Chondrocyte (in vitro differentiated cells): ENCODE results near the gene FHIT. TPM values are rescaled to one million over a fixed set of nuclear protein-coding genes. Genes with fewer than 3 reads are reported as not detected.

Source experiments
- DNase-seq: peaks from one replicate; pipeline ENCODE4 v3.0.0; 2021; ENCODE audit warnings: mixed read lengths, low spot score
- H3K27ac Mint-ChIP-seq: one replicate; pipeline ENCODE4 v1.8.0; 2021; ENCODE audit warnings: mild to moderate bottlenecking, moderate library complexity, mixed read lengths; ENCODE audit not compliant: unreplicated experiment
- H3K27me3 Mint-ChIP-seq: 2 replicates; pipeline ENCODE4 v1.8.0; 2021; ENCODE audit warnings: low read depth, mixed read lengths
- H3K36me3 Mint-ChIP-seq: 2 replicates; pipeline ENCODE4 v1.8.0; 2021; ENCODE audit warnings: low read depth, mixed read lengths
- H3K4me1 Mint-ChIP-seq: 2 replicates; pipeline ENCODE4 v1.8.0; 2021; ENCODE audit warnings: low read depth, mild to moderate bottlenecking, mixed read lengths
- H3K4me3 Mint-ChIP-seq: one replicate; pipeline ENCODE4 v1.8.0; 2021; ENCODE audit warnings: mild to moderate bottlenecking, moderate library complexity, mixed read lengths; ENCODE audit not compliant: unreplicated experiment
- H3K9me3 Mint-ChIP-seq: 2 replicates; pipeline ENCODE4 v1.8.0; 2021; ENCODE audit warnings: low read depth, mixed read lengths
- total RNA-seq: library from RNA; stranded (reverse); gene quantifications from 3 replicates; pipeline ENCODE4 v1.2.1, GENCODE V29; 2021
- TF ChIP-seq, protein P1 (sequence below): fragments of 200-600 bp; sonication (generic); IDR thresholded peaks from 2 replicates; pipeline ENCODE4 v1.5.0; 2021; ENCODE audit warnings: antibody characterized with exemption, mild to moderate bottlenecking, moderate library complexity

Gene FHIT
- total RNA-seq, 1 donor from 2014 or later, result 3.8 TPM

GRCh38 chr3:60742606-60743145 is 508.6 kb downstream of the FHIT start:
- no peak for DNase-seq
- TF ChIP-seq, protein P1, sequence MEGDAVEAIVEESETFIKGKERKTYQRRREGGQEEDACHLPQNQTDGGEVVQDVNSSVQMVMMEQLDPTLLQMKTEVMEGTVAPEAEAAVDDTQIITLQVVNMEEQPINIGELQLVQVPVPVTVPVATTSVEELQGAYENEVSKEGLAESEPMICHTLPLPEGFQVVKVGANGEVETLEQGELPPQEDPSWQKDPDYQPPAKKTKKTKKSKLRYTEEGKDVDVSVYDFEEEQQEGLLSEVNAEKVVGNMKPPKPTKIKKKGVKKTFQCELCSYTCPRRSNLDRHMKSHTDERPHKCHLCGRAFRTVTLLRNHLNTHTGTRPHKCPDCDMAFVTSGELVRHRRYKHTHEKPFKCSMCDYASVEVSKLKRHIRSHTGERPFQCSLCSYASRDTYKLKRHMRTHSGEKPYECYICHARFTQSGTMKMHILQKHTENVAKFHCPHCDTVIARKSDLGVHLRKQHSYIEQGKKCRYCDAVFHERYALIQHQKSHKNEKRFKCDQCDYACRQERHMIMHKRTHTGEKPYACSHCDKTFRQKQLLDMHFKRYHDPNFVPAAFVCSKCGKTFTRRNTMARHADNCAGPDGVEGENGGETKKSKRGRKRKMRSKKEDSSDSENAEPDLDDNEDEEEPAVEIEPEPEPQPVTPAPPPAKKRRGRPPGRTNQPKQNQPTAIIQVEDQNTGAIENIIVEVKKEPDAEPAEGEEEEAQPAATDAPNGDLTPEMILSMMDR, result peak; percentile 85
- Mint-ChIP-seq H3K4me1 (peaks cover 31% of the 10 kb centered on the region), H3K4me3 (no peak overlapping the region), H3K9me3 (no peaks in the 10 kb centered on the region), H3K36me3 (no peaks in the 10 kb centered on the region), H3K27me3 (no peaks in the 10 kb centered on the region), H3K27ac (no peak overlapping the region)

DNA sequence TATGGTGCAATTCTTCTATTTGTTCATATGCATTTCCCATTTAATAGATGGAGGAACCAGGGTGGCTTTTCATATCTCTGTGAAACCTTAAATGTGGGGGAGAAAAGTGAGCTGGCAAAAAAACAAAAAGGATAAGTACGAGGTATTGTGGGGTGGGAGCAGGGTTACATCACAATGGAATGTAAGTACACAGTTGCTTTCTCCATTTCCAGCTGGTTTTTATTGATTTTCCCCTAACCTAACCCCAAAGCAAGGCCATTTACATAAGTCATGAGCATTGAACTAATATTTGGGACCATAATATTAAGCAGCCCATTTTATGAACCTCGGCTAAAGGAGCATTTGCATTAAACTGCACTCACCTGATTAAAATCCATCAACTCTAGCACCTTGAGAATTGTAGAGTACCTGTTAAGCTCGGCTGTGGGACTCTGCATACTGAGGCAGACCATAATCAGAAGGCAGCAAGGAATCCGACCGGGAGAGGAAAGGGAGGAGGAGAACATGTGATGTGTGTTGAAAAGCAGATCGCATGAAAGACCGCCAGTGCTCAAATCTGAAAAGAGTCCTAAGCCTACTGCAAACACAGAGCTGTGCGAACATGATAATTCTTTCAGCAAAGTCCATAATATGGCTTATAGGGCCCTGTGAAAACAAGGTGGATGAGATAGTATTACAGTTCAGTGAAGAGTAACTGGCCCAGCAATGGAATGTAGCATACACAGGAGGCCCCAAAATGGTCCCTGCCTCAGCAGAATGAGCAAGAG is 513.4 kb downstream of the FHIT start:
- peaks cover 11% of the 10 kb centered on the region for H3K4me1 Mint-ChIP-seq
- TF ChIP-seq, protein P1, result no peak
- H3K36me3 Mint-ChIP-seq, result no peaks in the 10 kb centered on the region
- H3K27ac Mint-ChIP-seq, result no peak overlapping the region
- no peak overlapping the region for H3K4me3 Mint-ChIP-seq
- no peaks in the 10 kb centered on the region for H3K9me3 Mint-ChIP-seq
- DNase-seq, result no peak
- no peaks in the 10 kb centered on the region for H3K27me3 Mint-ChIP-seq

DNA sequence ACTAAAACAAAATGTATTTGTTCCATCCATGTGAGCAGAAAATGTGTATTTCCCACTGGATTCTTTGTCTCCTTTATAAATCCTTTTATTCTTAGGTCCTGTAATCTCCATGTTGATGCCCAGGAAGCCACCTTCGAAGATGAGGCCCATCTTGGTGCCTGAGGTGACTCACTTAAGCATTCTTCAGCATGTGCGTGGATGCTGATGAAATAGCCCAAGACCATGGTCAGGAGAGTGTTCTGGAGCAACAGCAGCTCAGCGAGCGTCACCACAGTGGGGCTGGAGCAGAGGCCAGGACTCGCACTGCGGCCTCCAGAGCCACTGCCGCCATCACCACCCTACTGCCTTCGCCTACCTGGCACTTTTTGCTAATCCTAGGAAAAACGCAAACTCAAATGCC is 520.9 kb downstream of the FHIT start:
- no peak overlapping the region for H3K27ac Mint-ChIP-seq
- H3K4me1 Mint-ChIP-seq, result no peaks in the 10 kb centered on the region
- no peaks in the 10 kb centered on the region for H3K36me3 Mint-ChIP-seq
- H3K9me3 Mint-ChIP-seq, result no peaks in the 10 kb centered on the region
- no peaks in the 10 kb centered on the region for H3K27me3 Mint-ChIP-seq
- TF ChIP-seq, protein P1, result no peak
- no peak for DNase-seq
- H3K4me3 Mint-ChIP-seq, result no peak overlapping the region

GRCh38 chr3:60729056-60729455 is 522.2 kb downstream of the FHIT start:
- H3K27ac Mint-ChIP-seq, result no peak overlapping the region
- H3K27me3 Mint-ChIP-seq, result no peaks in the 10 kb centered on the region
- peaks cover 1% of the 10 kb centered on the region for H3K9me3 Mint-ChIP-seq
- DNase-seq, result no peak
- no peaks in the 10 kb centered on the region for H3K4me1 Mint-ChIP-seq
- TF ChIP-seq, protein P1, result no peak
- H3K4me3 Mint-ChIP-seq, result no peak overlapping the region
- peaks cover under 1% of the 10 kb centered on the region for H3K36me3 Mint-ChIP-seq

GRCh38 chr3:60728006-60728405 is 523.2 kb downstream of the FHIT start:
- no peak for DNase-seq
- no peak overlapping the region for H3K27ac Mint-ChIP-seq
- H3K4me3 Mint-ChIP-seq, result no peak overlapping the region
- peaks cover 4% of the 10 kb centered on the region for H3K9me3 Mint-ChIP-seq
- no peaks in the 10 kb centered on the region for H3K4me1 Mint-ChIP-seq
- TF ChIP-seq, protein P1, result no peak
- H3K36me3 Mint-ChIP-seq, result peaks cover 3% of the 10 kb centered on the region
- H3K27me3 Mint-ChIP-seq, result no peaks in the 10 kb centered on the region
